Measurements from ENCODE around the gene PATZ1. TPM values are rescaled to one million over a fixed set of nuclear protein-coding genes. Genes with fewer than 3 reads are reported as not detected.

Gene PATZ1
- total and polyA plus RNA-seq, 2 donors (not counting 3 experiments of a cell fraction or from before 2014, with no cell fraction given): 19.7 to 23.7 TPM

- BruUV-seq (replicated peaks): no TSS peak
- no peak for FAIRE-seq
These were observed 13.9 kb upstream of the PATZ1 start for GRCh38 chr22:31360029-31360428.

More at GRCh38 chr22:31360029-31360428, 13.9 kb upstream of the PATZ1 start:
- Histone ChIP-seq H3K9me3 (replicated peaks; ENCODE audit: control insufficient read depth, insufficient read depth, low read length) (no peaks in the 10 kb centered on the region), H4K20me1 (replicated peaks; ENCODE audit: control insufficient read depth, extremely low read depth, insufficient read depth, low read length) (no peaks in the 10 kb centered on the region), H3K36me3 (ENCODE audit: control insufficient read depth in 2 of 2, extremely low read depth in 1 of 2, insufficient read depth in 2 of 2, low read length in 2 of 2) (no peaks in the 10 kb centered on the region), H3K4me1 (ENCODE audit: control insufficient read depth, extremely low read depth, insufficient read depth, low read length) (no peaks in the 10 kb centered on the region), H3K9me1 (replicated peaks; ENCODE audit: control insufficient read depth, extremely low read depth, insufficient read depth, low read length) (no peaks in the 10 kb centered on the region), H3K4me3 (replicated peaks in 1 of 3; ENCODE audit: insufficient read depth in 1 of 3, low read depth in 1 of 3, low read length in 3 of 3) (no peak overlapping the region), H3K9ac (replicated peaks; ENCODE audit: extremely low read depth, insufficient read depth, low read length) (no peak overlapping the region), H3K79me2 (ENCODE audit: control insufficient read depth, insufficient read depth, low read length) (no peaks in the 10 kb centered on the region), H3K27ac (ENCODE audit: insufficient read depth, low read depth, low read length) (no peak overlapping the region), H2AFZ (ENCODE audit: low read depth, low read length) (no peak overlapping the region), H3K4me2 (ENCODE audit: insufficient read depth, low read length) (no peak overlapping the region), H3K27me3 (ENCODE audit: control insufficient read depth in 2 of 2, insufficient read depth in 2 of 2, low read length in 2 of 2) (peaks cover 2 to 7% of the 10 kb centered on the region in 2 experiments)
- no peak for TF ChIP-seq POLR2AphosphoS5 (IDR thresholded peaks at IDR 0.05; ENCODE audit: insufficient read depth, low read depth, low read length)
- TF ChIP-seq, protein P1, sequence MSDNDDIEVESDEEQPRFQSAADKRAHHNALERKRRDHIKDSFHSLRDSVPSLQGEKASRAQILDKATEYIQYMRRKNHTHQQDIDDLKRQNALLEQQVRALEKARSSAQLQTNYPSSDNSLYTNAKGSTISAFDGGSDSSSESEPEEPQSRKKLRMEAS (IDR thresholded peaks at IDR 0.05; ENCODE audit: insufficient read depth, insufficient read length): no peak
- no peak for TF ChIP-seq CTCF (IDR thresholded peaks at IDR 0.05; ENCODE audit: extremely low read depth in 1 of 2, insufficient read depth in 1 of 2, low read depth in 1 of 2, low read length in 2 of 2)
- no peak for TF ChIP-seq FOS (IDR thresholded peaks at IDR 0.05; ENCODE audit: borderline replicate concordance, insufficient read depth, low read length)
- TF ChIP-seq JUN (IDR thresholded peaks at IDR 0.05; ENCODE audit: borderline replicate concordance, insufficient read depth, insufficient read length, low read depth): no peak
- TF ChIP-seq GATA2 (IDR thresholded peaks at IDR 0.05; ENCODE audit: insufficient read depth, insufficient read length, low read depth, low read length): no peak
- no peak for TF ChIP-seq MYC (IDR thresholded peaks at IDR 0.05; ENCODE audit: low read depth, low read length)
- no peak for TF ChIP-seq EZH2 (IDR thresholded peaks at IDR 0.05; ENCODE audit: borderline replicate concordance, low read depth, low read length, severe bottlenecking)
- no peak for TF ChIP-seq POLR2A (IDR thresholded peaks at IDR 0.05; ENCODE audit: low read depth, low read length)
- intact Hi-C loops (cut with micrococcal nuclease): no loop called here
- dilution Hi-C loops (cut with MboI; ENCODE audit: extremely low pct_ligation_motif_present, low sequenced_read_pairs): no loop called here
- POLR2A ChIA-PET: no interaction called here
- CTCF ChIA-PET: interaction anchor here (1.2 to 1.4 kb wide), 2 partner anchors 13 to 15 kb away, joined by 3 to 5 read pairs; no protein-coding TSS in a partner anchor
- DNase-seq (ENCODE audit: low read depth, low spot score): no peak
